GM18520 (cell line): ENCODE measurements around the gene ADAM22.

Experiments
- ATAC-seq: cut with Tn5 transposase; IDR thresholded peaks from one replicate; pipeline ENCODE4 v1.9.1; 2021; ENCODE audit not compliant: unreplicated experiment

The ADAM22 gene

GRCh38 chr7:88105231-88105630, 171.2 kb downstream of the ADAM22 start:
- no peak for ATAC-seq

GRCh38 chr7:88106434-88106833, 172.4 kb downstream of the ADAM22 start:
- ATAC-seq = no peak

DNA sequence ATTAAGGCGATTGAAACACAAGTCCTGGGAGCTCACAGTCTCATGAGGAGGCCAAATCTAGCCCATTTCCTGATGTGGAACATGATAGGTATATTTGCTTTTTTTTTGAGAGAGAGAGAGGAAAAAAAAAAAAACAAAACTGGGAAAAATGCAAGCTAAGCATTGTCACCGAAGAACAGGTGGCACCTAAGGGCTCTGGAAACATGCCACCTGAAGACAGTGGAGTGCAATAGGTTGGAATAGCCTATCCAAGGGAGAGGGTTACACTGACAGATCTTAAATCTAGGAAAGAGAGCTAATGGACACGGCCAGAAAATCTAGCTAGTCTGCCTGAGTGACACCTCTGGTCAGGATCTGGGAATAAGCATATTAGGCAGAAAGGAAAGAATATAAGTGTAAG, 175.6 kb downstream of the ADAM22 start:
- ATAC-seq = no peak

DNA sequence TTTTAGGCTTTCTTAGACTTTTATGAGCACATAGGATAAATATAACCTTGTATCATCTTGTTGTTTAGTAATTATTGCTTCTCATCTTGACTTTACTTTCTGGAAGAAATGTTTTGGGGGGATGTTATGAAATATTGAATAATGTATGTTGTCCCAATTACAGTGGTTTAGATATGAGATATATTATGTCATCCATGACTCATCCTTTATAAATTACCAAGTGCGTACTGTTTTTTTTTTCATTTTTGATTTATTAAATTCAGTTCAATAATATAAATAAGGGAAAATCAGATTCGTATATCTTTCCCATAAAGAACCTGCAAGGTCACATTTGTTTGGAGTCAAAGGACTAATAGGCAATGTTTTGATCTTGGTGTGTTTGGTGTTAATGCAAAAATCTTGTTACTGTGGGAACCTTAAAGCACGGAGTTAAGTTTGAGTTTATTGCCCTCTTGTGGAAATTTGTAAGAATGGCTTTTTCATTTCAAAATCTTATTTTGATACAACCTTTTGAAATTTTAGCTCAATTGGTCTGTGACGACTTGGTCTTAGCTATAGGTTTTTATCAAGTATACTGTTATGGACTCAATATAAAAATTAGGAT, 177.2 kb downstream of the ADAM22 start:
- no peak for ATAC-seq

GRCh38 chr7:88111954-88112471, 178.0 kb downstream of the ADAM22 start:
- no peak for ATAC-seq

DNA sequence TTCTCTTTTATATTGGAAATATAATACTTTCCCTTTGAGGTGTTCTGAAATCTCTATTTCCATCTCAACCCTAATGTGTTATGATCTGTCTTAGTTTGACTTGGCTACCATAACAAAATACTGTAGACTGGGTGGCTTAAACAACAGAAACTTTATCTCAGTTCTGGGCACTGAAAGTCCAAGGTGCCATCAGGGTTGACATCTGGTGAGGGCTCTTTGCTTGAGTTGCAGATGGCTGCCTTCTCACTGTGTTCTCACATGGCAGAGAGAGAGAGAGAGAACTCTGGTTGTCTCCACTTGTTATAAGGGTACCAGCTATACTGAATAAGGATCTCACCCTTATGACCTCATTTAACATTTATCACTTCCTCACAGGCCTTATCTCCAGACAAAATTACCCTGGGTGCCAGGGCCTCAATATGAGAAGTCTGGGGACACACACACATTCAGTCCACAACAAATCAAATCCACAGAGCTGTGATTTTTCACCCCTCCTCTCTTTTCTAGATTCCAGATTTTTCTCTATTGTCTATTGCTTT, 181.3 kb downstream of the ADAM22 start:
- ATAC-seq = no peak

DNA sequence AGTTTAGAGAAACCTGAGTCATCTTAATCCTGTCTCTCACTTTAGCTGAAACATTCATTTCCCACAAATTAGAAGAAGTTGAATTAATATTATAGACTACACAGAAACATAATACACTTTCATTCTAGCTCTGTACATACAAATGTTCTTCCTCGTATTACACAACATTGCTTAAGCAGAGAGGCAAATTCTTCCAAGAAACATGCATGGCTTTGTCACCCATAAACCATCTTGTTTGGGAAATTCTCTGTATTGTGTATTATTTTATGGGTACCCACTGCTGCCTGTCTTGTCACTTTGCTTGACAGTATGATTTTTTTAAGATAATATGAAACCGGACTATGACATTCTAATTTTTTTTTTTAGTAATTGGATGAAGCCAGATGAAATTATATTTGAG, 181.8 kb downstream of the ADAM22 start:
- ATAC-seq = no peak

DNA sequence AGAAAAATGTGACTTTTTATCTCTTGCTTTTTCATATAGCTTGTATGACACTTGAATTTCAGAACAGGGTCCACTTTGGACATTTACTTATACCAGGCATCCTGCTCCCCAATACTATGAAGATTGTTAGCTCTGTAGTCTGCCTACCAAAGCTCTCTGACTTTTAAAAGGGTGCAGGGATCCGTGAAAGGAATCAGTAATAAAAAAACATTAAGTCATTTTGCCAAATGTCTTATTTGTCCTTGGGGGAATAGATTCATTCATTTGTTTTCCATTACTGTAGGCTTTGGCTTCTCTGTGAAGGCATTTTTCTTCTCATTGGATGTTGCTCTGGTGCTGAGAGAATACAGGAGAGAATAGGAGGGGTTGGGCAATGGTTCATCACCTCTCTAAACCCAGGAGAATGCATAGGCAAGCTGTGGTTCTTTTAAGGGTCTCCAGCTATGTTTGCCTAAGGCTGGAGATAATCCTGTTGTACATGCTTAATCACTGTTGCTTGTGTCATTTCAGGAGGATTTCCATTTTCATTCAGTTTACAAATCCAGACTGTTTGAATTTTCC, 182.3 kb downstream of the ADAM22 start:
- ATAC-seq = no peak

DNA sequence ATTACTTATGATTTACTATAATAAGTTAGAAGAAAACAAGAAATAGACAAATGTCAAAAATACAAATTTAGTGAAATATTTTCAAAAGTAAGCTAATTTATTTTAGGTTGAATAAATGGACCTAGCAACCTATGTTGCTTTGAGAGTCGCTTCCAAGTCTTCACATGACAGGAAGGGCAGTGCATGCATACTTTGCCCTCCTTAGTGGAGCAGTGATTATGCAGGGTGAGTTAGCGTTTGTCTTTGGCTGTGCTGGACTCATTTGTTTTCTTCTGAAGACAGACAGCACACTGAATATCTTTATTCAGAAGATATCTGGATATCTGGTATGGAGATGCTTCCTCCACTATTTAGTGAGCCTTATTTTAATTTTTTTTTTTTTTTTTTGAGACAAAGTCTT, 183.3 kb downstream of the ADAM22 start:
- no peak for ATAC-seq

GRCh38 chr7:88121335-88121734, 187.3 kb downstream of the ADAM22 start:
- ATAC-seq = no peak

DNA sequence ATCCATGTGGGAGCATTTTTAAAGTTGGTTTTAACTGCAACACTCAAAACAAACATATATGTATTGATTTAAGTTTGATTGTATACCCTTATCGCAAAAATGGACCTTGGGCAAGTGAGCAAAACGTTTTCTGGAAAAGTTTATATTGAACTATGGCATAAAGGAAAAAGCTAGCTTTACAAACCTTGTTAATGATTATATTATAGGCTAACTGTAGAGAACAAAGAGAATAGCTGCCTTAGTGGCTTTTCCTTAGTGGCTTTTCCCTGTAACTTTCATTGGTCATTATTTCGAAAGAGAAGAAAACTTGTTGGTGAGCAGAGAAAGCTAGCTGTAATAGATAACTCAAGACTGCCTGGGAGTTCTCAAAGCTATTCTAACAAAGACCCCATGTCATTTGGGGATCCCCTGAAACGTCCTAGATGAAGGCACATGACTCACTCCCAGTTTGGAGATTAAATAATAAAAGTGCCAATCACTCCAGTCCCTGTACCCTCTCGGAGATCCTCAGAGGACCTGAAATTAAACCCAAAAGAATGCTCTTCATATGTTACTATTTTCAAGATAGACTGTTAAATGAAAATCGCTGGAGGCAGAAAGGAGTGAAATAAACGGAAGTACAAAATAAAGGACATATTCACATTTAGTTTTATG, 193.7 kb downstream of the ADAM22 start:
- no peak for ATAC-seq

DNA sequence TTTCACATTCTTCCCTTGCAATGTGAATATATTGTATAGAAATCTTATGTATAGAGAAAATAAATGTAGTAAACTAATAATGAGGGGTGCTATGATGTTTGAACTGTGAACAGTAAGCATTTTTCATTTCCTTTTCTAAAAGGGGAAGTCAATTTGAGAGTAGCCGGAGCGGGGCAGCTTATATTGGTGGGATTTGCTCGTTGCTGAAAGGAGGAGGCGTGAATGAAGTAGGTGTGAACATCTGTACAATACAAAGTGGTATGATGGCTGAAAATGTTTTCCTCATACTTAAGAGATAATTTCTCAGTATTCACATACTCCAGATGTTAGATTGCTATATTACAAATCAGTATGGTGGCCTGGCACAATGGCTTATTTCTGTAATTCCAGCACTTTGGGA, 198.7 kb downstream of the ADAM22 start:
- ATAC-seq = peak; percentile 65

DNA sequence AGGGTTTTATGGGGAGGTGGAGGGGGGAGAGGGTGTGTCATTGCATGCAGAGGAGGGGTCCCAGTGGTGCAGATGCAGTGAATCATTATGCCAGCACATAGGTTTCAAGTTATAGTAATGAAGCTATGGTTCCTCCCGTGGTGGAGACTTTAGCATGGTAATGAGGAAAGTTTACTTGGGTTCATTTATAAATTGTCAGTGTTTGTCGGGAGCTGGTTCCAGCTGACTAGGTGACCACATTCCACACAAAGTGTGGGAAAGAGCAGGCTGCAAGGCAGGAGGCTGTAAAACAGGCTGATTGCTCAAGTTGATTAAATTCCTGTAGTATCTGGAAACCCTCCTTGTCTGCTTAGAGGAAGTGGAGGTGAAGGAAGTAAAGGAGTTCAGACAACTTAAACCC, 206.9 kb downstream of the ADAM22 start:
- no peak for ATAC-seq

- ATAC-seq = no peak
Observed at GRCh38 chr7:88141479-88141878, 207.4 kb downstream of the ADAM22 start.

DNA sequence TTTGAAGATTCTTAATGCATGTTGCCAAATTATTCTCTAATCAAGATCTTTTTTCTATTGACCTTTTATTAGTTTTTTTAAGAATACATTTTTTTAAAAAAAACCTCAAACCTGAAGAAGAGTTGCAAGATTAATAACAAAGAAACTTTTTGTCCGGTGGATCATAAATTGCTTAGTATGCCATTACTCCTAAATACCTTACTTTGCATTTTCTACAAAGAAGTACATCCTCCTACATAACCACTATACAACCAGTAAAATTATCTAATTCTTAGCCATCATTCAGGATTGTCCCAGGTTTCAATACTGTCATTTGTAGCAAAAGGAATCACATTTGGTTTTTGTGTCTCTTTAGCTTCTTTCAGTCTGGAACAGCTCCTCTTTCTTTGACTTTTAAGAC, 207.9 kb downstream of the ADAM22 start:
- ATAC-seq = no peak

DNA sequence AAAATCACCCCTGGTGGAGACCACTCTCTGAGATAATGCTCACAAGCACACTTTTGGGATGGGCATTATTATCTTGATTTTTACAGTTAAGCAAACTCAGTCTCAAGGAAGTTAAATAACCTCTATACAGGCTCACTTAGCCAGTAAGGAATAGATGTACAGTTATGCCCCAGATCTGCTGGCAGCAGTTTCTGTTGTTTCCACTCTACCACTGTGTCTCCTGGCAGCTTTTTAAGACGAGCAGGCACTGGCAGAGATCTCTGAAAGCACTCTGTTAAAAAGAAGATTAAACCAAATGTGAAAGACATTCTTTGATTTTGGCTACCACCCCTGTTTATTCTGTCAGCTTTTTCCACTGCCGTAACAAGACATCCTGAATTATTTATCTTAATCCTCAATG, 212.6 kb downstream of the ADAM22 start:
- ATAC-seq = no peak

- ATAC-seq = no peak
Observed at GRCh38 chr7:88147341-88147740, 213.3 kb downstream of the ADAM22 start.

DNA sequence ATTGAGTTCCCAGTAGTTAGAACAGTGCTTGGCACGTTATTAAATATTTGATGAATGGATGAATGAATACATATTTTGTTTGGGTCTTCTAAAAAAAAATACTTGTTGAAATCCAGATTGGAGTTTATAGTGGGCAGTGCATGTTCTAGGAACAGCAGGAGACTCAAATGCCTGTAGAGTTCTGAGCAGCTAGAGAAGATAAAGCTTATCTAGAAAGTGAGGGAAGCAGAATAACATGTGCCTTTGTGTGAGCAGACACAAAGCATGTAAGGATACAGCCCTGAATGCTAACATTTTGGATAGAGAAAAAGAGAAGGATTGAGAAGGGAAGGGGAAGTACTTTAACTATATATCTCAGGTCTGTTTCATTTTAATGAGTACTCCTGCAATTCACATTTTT, 213.9 kb downstream of the ADAM22 start:
- no peak for ATAC-seq

DNA sequence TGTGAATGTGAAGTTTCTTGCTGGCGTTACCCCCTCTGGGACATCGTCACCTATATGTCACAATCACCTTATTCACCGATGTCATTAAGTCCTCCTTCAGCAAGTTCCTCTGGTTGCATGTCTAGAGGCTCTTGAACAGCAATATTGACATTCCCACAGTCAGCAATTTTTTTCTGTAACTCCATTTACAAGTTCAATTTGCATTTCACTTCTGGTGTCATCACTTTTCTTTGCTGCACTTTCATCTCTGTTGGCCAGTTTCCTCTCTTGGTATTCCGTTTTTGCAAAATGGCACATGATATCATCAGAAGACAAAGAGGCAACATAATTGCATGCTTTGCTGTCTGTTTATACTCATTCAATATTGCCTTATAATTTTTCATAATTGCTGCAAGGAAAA, 216.0 kb downstream of the ADAM22 start:
- no peak for ATAC-seq

GRCh38 chr7:88151119-88151790, 217.2 kb downstream of the ADAM22 start:
- ATAC-seq = no peak

DNA sequence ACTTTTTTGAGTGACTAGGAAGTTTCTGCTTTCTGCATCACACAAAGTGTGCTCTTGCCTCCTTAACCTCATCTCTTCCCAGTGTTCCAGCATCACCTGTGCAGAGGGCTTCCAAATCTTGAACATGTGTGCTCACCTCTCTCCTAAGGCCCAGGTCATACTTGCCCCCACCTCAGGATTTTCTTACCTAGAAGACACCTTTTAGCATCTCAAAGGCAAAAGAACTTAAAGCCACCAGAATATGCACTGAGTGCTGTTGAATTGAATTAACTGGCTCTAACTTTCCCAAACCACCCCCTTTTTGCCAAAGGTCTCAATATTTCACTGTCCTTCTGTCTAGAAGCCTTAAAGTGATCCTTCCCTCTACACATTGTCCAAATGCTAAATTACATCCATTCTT, 219.3 kb downstream of the ADAM22 start:
- ATAC-seq = no peak

GRCh38 chr7:88155756-88156155, 221.7 kb downstream of the ADAM22 start:
- ATAC-seq = no peak
